Mesenteric fat pad (tissue), 1 donor: Measurements from ENCODE around the gene CACNA1H. TPM values are rescaled to one million over a fixed set of nuclear protein-coding genes. Genes with fewer than 3 reads are reported as not detected.

Experiments used
- DNase-seq: peaks from one replicate; pipeline ENCODE4 v3.0.0-alpha.2; 2020; ENCODE audit warnings: low spot score
- total RNA-seq: library from RNA; stranded (reverse); fragmentation: NEBNext Ultra II Directional; extraction: Animal tissue kit (Norgen Biotek cat#: 25700); gene quantifications from one replicate; pipeline ENCODE4 v1.2.1, GENCODE V29; 2021
- donor health status: DM: yes; HTN: yes; CAD: no.

The CACNA1H gene
- total RNA-seq, 1 donor from 2014 or later: 2.6 TPM

DNA sequence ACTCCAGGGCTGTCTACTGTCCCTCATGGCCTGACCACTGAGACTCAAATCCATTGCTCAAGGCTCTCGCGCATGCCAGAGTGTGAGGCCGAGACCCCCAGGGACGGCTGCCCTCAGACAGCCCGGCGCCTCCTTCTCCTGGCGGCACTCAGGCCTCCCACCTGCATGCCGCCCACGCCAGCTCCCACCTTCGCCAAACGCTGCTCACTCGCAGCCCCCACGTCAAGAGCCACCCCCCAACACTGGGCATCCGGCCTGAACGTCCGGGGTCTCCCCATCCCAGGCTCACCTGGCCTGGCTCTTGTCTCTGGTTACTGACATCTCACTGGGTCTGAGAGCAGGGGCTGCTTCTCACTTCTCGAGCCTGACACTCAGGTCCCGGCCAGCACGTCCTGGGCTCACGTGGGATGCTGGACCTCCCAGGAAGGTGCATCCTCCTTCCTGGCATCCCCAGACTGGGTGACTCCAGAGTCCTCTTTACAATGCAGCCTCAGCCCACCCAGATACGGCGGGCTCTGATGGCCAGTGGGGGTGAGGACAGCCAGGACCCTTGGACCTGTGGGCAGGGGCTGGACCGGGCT is 12.2 kb upstream of the CACNA1H start:
- DNase-seq: no peak

- no peak for DNase-seq
These were observed 11.7 kb upstream of the CACNA1H start for GRCh38 chr16:1141191-1141590.

DNA sequence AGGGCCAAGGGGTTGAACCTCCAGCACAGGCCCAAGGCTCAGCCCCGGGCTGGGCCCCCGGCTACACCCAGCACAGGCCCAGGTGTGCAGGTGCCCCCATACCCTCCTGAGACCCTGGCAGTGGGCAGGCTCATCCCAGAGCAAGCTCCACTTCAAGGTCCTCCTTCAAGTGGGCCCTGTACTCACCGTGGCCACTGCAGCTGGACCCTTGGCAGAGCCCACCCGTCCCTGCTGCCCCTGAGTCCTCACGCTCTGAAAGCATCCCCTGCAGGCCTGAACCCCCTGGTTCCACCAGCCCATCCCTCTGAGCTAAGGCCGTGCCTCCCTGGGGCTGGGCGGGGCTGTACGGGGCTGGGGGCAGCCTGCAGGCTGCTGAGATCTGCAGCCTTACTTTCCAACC is 11.2 kb upstream of the CACNA1H start:
- no peak for DNase-seq

- no peak for DNase-seq
These were observed 10.0 kb upstream of the CACNA1H start for GRCh38 chr16:1142911-1143310.

GRCh38 chr16:1143761-1144450 is 9.0 kb upstream of the CACNA1H start:
- DNase-seq: no peak

DNA sequence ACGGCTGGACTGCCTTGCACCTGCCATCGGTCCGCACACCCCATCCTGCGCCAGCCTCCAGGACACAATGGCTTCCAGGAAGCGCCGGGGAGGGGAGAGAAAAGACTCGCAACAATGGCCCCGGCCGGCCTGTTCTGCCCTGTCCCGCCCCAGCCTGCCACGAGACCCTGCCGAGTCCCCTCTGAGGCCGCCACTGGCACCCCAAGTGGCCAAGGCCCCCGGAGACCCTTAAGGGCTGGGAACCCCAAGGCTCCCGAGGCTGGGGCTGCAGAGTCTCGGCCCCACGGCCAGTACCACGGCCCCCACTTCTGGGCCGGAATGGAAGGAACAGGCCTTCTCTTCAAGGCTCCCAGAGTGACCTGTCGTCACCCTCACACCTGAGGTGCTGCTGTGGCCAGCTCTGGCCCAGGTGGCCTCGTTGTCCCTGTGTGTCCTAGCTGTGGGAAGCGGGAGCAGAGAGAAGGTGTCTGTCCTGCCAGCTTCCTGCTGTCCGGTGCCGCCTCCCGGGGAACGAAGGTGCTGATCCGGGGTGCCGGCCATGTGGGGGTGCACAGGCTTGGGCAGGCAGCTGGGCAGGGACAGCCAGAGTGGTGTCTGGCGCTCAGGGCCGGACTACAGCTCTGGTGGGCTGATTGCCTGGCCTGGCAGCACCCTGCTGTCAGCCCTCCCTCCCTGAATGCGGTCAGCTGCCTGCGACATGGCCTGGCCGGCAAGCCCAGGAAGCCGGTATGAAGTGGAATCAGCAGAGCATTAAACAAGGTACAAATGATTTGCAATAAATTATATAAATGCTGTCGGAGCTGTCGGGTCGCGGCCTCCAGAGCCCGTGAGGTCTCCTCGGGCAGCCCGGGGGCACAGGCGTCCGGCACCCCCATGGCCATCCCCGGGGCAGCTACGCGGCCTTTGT is 8.2 kb upstream of the CACNA1H start:
- DNase-seq: no peak

- DNase-seq: no peak
These were observed 7.4 kb upstream of the CACNA1H start for GRCh38 chr16:1145383-1146100.

DNA sequence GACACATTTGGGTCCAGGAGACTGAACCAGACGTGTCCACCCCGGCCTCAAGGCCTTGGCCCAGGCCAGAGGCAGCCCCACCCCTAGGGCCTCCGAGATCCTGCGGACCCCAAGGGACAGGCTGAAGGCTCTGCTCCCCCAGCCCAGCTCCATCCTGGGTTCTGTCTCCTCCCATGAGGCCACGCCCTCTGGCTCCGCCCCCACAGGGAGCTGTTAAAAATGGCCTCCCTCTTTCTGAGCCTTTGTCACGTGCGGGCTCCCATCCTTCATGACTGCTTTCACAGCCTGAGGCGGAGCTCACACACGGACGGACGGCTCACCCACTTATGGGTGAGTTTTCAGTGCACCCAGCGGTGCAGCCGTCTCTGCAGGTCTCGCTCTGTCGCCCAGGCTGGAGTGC is 6.5 kb upstream of the CACNA1H start:
- DNase-seq: no peak

GRCh38 chr16:1147027-1147426 is 5.9 kb upstream of the CACNA1H start:
- no peak for DNase-seq

DNA sequence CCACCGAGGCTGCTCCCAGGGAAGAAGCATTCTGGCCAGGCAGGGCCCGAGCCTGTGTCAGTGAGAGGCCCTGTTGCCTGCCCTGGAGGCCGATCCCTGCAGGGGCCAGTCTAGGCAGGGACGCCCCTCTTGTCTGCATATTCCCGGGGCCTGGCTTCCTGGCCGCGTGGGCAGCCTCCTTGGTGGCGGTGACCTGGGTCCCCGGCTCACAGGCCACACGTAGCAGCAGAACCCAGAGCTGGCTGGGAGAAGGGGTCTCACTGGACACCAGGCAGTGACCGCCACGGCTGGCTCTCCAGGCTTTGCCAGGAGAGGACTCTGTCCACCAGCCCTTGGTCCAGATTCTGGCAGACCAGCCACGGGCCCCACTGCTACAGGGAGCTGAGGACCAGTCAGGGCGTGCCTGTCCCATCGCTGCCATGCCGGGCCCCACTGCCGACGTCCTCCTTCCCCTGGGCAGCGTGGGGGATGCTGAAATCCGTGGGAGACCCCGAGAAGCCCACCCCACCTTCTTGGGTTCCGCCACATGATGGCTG is 3.7 kb upstream of the CACNA1H start:
- DNase-seq: no peak

DNA sequence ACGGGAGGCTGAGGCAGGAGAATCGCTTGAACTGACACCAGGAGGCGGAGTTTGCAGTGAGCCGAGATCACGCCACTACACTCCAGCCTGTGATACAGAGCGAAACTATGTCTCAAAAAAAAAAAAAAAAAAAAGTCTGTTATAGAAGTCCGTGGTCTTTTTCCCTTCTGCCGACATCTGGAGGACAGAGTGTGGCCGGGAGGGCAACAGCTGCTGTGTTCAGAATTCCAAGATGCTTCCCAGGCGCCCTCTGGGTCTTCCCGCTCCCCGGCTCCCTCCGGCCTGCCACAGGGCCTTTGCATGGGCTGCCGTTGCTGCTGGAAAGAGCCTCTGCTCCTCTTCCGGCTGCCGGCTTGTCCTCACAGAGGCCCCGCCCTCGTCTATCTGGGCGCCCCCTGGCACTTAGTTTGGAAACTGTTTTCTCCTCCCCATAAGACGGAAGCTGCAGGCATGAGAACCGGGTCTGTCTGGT is 2.4 kb upstream of the CACNA1H start:
- DNase-seq: no peak

DNA sequence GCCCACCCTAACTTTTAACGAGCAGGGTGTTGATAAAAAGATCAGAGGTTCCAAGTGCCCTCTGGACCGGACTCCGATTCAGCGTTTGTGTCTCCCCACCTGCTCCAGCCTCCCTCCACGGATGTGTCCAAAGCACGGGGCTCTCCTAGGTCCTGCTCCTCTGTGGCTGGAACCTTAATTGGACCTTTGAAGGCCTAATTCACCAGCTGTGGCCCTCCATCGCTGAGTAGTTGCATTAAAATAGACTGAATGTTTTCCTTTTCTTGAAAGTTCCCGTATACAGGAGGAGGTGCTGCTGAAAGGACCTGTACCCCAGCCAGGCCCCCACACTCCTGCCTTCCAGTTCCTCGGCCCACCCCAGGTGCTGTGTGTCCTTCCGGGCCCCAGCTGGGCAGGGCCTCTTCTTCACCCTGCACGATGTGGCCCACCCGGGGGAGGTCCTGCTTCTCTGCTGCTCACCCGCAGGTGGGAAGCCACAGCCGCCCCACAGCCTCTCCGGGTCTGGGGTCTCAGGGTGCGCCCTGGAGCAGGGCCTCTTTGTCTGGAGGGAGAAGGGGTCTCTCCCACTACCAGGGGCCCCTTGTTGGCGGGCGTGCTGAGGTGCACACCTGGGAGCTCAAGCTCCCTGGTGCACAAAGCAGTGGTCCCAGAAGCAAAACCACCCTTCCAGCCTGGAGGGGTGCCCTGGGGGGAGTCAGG is 1.3 kb upstream of the CACNA1H start:
- no peak for DNase-seq

DNA sequence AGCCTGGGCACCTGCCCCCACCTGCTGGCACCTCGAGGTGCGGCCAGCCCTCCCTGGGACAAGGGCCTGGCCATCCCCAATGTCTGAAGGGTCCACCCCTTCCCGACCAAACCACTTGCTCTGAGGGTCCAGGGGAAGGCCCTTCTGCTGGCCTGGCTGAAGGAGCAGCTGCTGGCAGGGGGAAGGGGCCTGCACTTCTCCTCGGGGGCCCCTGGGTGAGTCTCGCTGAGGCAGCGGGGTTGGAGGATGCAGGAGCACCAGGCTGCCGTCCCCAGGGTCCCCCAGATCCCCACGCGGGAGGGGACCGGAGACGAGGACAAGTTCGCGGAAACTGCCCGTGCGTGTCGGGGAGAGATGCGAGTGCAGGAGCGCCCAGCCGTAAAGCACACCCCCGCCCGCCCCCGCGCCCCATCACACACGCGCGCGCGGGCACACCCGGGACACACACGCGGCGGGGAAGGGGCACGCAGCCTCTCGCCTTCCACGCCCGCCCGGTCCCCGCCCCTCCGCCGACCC is 725 bp upstream of the CACNA1H start:
- DNase-seq: no peak

GRCh38 chr16:1153480-1154160 is 714 bp downstream of the CACNA1H start:
- DNase-seq: no peak

GRCh38 chr16:1154291-1154886 is 1.5 kb downstream of the CACNA1H start:
- DNase-seq: no peak

DNA sequence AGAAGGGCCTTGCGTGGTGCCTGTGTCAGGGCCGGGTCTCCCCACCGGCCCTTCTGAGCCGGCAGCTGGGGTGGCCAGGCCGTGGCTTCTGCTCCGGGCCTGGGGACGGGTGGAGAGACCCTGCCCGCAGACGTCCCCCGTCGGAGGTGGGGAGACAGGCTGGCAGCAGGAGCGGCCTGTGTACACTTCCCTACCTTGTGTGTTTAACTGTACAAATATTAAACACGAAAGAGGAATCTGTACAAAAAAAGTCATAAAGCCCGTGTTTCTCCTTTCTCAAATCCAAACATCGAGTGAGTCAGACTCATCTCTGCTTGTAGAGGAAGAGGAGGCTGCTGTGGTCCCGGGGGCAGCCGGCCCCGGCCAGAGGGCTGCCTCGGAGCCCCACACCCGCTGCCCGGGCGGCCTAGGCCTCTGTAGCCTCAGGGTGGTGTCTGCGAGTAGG is 2.0 kb downstream of the CACNA1H start:
- DNase-seq: no peak

DNA sequence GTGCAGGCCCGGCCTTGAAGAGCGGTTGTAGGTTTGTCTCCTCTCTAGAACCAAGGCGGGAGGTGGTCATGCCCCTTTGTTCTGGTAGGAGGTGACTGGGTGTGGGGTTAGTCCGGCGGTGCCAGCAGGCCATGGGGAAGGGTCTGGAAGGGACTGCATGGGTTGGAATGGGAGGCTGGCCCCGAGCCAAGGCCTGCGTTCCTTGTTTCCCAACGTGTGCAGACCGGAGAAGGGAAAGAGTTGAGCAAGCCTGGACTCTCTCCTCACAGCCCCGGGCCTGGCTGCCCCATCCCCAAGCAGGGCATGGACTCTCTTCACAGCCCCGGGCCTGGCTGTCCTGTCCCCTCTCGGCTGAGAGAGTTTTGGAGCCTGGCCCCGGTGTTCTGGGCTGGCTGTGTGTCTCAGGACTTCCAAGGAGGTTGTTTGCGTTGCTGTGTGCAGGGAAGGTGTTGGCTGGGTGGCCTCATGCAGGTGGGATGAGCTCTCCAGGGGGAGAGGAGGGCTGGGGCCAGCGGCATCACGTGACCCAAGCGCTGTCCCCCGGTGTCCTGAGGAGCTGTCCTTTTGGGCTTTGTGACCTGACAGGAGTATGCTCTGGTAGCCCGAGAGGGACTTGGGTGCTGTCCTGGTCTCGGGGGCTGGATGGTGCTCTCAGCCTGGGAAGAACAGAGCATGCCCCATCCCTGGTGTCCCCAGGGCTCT is 2.6 kb downstream of the CACNA1H start:
- DNase-seq: no peak
